ENCODE results near the gene TEX11.

- TF ChIP-seq POLR2AphosphoS5 (IDR thresholded peaks at IDR 0.05; ENCODE audit: low read length) (no peak), CBX5 (IDR thresholded peaks at IDR 0.05; ENCODE audit: low read depth) (no peak), CTCF (IDR thresholded peaks at IDR 0.05 in 2 of 3, conservative IDR thresholded peaks at IDR 0.05 in 1 of 3; ENCODE audit: control insufficient read depth in 2 of 3, extremely low read depth in 1 of 3, insufficient read depth in 1 of 3, low read depth in 3 of 3, low read length in 3 of 3) (no peak), NFXL1 (IDR thresholded peaks at IDR 0.05; ENCODE audit: borderline replicate concordance) (no peak), ZZZ3 (IDR thresholded peaks at IDR 0.05; ENCODE audit: control insufficient read depth, insufficient read length, low read depth) (no peak), HCFC1 (IDR thresholded peaks at IDR 0.05; ENCODE audit: low read length) (no peak)
These were observed 286.8 kb downstream of the TEX11 start for GRCh38 chrX:70621743-70622142.

Measured in GM12878 (cell line).